ENCODE data around the gene GPR160. TPM values are rescaled to one million over a fixed set of nuclear protein-coding genes. Genes with fewer than 3 reads are reported as not detected.

Gene GPR160
- total RNA-seq, 4 donors from 2014 or later, result 1.5 to 6.3 (median 3.3) TPM

DNA sequence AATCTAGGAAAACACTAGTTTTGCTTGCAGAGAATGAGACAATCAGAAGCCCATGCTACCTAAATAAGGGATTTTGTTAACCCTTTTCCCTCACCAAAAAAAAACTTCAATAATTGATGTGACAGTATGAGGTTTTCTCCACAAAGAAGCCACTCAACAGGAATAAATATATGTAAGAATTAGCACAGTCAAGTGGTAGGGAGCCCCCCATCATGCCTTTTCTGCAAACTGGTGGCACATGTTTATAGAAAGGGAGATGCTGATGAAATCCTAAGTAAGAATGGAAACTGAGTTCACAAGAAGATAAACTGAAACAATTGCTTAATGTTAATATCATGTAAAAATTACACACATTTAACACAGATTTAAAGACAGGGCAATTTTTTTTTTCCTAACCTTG lies 92.7 kb downstream of the GPR160 start:
- TF ChIP-seq, protein P1, sequence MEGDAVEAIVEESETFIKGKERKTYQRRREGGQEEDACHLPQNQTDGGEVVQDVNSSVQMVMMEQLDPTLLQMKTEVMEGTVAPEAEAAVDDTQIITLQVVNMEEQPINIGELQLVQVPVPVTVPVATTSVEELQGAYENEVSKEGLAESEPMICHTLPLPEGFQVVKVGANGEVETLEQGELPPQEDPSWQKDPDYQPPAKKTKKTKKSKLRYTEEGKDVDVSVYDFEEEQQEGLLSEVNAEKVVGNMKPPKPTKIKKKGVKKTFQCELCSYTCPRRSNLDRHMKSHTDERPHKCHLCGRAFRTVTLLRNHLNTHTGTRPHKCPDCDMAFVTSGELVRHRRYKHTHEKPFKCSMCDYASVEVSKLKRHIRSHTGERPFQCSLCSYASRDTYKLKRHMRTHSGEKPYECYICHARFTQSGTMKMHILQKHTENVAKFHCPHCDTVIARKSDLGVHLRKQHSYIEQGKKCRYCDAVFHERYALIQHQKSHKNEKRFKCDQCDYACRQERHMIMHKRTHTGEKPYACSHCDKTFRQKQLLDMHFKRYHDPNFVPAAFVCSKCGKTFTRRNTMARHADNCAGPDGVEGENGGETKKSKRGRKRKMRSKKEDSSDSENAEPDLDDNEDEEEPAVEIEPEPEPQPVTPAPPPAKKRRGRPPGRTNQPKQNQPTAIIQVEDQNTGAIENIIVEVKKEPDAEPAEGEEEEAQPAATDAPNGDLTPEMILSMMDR (IDR thresholded peaks at IDR 0.05), result no peak
- TF ChIP-seq POLR2A (IDR thresholded peaks at IDR 0.05), result no peak
- intact Hi-C loops (cut with DNase I; ENCODE audit: low total_unique reads), result no loop called here
- no peak for DNase-seq (ENCODE audit: low spot score in 2 of 2)
- no peak overlapping the region for H3K4me3 ChIP-seq (ENCODE audit: low read depth, poor library complexity, severe bottlenecking)

DNA sequence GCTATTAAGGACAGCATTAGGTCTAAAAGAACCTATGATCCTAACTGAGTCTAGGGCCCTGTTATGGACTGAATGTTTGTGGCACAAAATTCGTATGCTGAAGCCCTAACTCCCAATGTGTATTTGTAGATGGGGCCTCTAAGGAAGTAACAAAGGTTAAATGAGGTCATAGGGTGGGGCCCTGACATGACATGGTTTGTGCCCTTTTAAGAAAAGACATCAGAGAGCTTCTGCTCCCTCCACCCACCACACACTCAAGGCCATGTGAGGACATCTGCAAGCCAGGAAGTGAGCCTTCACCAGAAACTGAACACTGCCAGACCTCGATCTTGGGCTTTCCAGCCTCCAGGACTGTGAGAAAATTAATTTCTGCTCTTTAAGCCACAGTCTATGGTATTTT lies 94.5 kb downstream of the GPR160 start:
- H3K4me3 ChIP-seq (ENCODE audit: low read depth, poor library complexity, severe bottlenecking), result no peak overlapping the region
- DNase-seq (ENCODE audit: low spot score in 2 of 2), result no peak
- 81 to 82% methylated on average over 2 of the region's 2 CpGs for WGBS, 2 donors
- TF ChIP-seq, protein P1 (IDR thresholded peaks at IDR 0.05), result no peak
- no peak for TF ChIP-seq POLR2A (IDR thresholded peaks at IDR 0.05)
- intact Hi-C loops (cut with DNase I; ENCODE audit: low total_unique reads), result no loop called here

Other genes starting within 250 kb of the GPR160 start
- gene LRRIQ4, start 225.1 kb upstream of the GPR160 start, total RNA-seq, result not detected
- 1 to 10 TPM in 1 of 4 donors, under 1 TPM in 2, not detected in 1; 0.34 to 1.8 (median 0.34) TPM for gene LRRC34, start 225.1 kb upstream of the GPR160 start, total RNA-seq
- not detected for gene LRRC31, start 168.1 kb upstream of the GPR160 start, total RNA-seq
- not detected for gene SAMD7, start 126.4 kb upstream of the GPR160 start, total RNA-seq
- gene SEC62, start 71.2 kb upstream of the GPR160 start, total RNA-seq, result 10 to 100 TPM; 16.5 to 28.8 (median 22.8) TPM
- 10 to 100 TPM; 31.9 to 47.6 (median 45.5) TPM for gene PHC3, start 143.7 kb downstream of the GPR160 start, total RNA-seq
- gene PRKCI, start 184.4 kb downstream of the GPR160 start, total RNA-seq, result 100 to 1,000 TPM in 1 of 4 donors, 10 to 100 TPM in 3; 38.6 to 123 (median 50.2) TPM

All from lower leg skin (tissue), 4 donors.